Trophoblast cell (in vitro differentiated cells and primary cell): ENCODE results near the gene DPP8.
A peak's percentile ranks its signal among the peaks of the same experiment; 100 is the strongest.
"Not testable (repeated sequence)": the region's sequence is repeated elsewhere in the genome, so short reads cannot be mapped to it uniquely, and the experiment has no call there.

ENCODE experiments used
- DNase-seq, 2 donors: peaks; one replicate each; pipeline ENCODE4 v3.0.0-alpha.2; 2016
- H2AFZ ChIP-seq: 2 replicates; pipeline ENCODE4 v1.6.1; 2013; ENCODE audit warnings: low read length, moderate library complexity, mild to moderate bottlenecking; ENCODE audit not compliant: insufficient read depth, poor library complexity
- H2AK5ac ChIP-seq: 2 replicates; pipeline ENCODE4 v1.6.1; 2013; ENCODE audit warnings: mild to moderate bottlenecking, low read length
- H2BK120ac ChIP-seq: 2 replicates; pipeline ENCODE4 v1.6.1; 2013; ENCODE audit warnings: low read length, mild to moderate bottlenecking, moderate library complexity; ENCODE audit not compliant: insufficient read depth, poor library complexity
- H2BK12ac ChIP-seq: 2 replicates; pipeline ENCODE4 v1.6.1; 2013; ENCODE audit warnings: mild to moderate bottlenecking, low read length, moderate library complexity
- H2BK5ac ChIP-seq: 2 replicates; pipeline ENCODE4 v1.6.1; 2013; ENCODE audit warnings: low read length, low read depth, moderate library complexity, mild to moderate bottlenecking; ENCODE audit not compliant: poor library complexity
- H3K14ac ChIP-seq: 2 replicates; pipeline ENCODE4 v1.6.1; 2013; ENCODE audit warnings: mild to moderate bottlenecking, low read length
- H3K18ac ChIP-seq: 2 replicates; pipeline ENCODE4 v1.6.1; 2013; ENCODE audit warnings: mild to moderate bottlenecking, low read length
- H3K23ac ChIP-seq: 2 replicates; pipeline ENCODE4 v1.6.1; 2013; ENCODE audit warnings: low read length
- H3K27ac ChIP-seq: 2 replicates; pipeline ENCODE4 v1.5.1; 2013; ENCODE audit warnings: low read depth, mild to moderate bottlenecking, inconsistent platforms, low read length, moderate library complexity
- H3K27me3 ChIP-seq: 2 replicates; pipeline ENCODE4 v1.6.1; 2013; ENCODE audit warnings: inconsistent platforms, mild to moderate bottlenecking, low read length, moderate library complexity; ENCODE audit not compliant: insufficient read depth
- H3K36me3 ChIP-seq, 2 experiments: 1 replicate in 1 of 2; 2 replicates in 1 of 2; pipeline ENCODE4 v1.6.1; 2013; ENCODE audit warnings: low read length in 2 of 2, mild to moderate bottlenecking in 2 of 2, moderate library complexity in 1 of 2; ENCODE audit not compliant: insufficient read depth in 2 of 2, control insufficient read depth in 1 of 2
- H3K4ac ChIP-seq: 2 replicates; pipeline ENCODE4 v1.6.1; 2013; ENCODE audit warnings: low read depth, mild to moderate bottlenecking, low read length, moderate library complexity
- H3K4me1 ChIP-seq, 2 experiments: 1 replicate in 1 of 2; 2 replicates in 1 of 2; pipeline ENCODE4 v1.6.1; 2013; ENCODE audit warnings: low read length in 2 of 2, mild to moderate bottlenecking in 2 of 2, moderate library complexity in 1 of 2; ENCODE audit not compliant: insufficient read depth in 2 of 2, control insufficient read depth in 1 of 2
- H3K4me2 ChIP-seq: 2 replicates; pipeline ENCODE4 v1.6.1; 2013; ENCODE audit warnings: inconsistent platforms, mild to moderate bottlenecking, low read length, moderate library complexity
- H3K4me3 ChIP-seq: 2 replicates; pipeline ENCODE4 v1.5.1; 2013; ENCODE audit warnings: mild to moderate bottlenecking, low read depth, low read length, inconsistent platforms
- H3K79me1 ChIP-seq: one replicate; pipeline ENCODE4 v1.6.1; 2013; ENCODE audit warnings: low read length
- H3K79me2 ChIP-seq: 2 replicates; pipeline ENCODE4 v1.6.1; 2013; ENCODE audit warnings: low read length, mild to moderate bottlenecking; ENCODE audit not compliant: control insufficient read depth, insufficient read depth, poor library complexity
- H3K9ac ChIP-seq: 2 replicates; pipeline ENCODE4 v1.6.1; 2013; ENCODE audit warnings: mild to moderate bottlenecking, low read length
- H3K9me3 ChIP-seq: 2 replicates; pipeline ENCODE4 v1.6.1; 2013; ENCODE audit warnings: low read depth, mild to moderate bottlenecking, control low read depth, inconsistent platforms, low read length; ENCODE audit not compliant: insufficient read depth
- H4K12ac ChIP-seq: 2 replicates; pipeline ENCODE4 v1.6.1; 2013; ENCODE audit warnings: low read depth, mild to moderate bottlenecking, low read length, moderate library complexity
- H4K8ac ChIP-seq: 2 replicates; pipeline ENCODE4 v1.6.1; 2013; ENCODE audit warnings: low read depth, mild to moderate bottlenecking, low read length, moderate library complexity
- H4K91ac ChIP-seq: one replicate; pipeline ENCODE4 v1.6.1; 2013; ENCODE audit warnings: low read depth, mild to moderate bottlenecking, low read length, moderate library complexity
- WGBS: extraction: QIAGEN DNeasy Blood & Tissue Kit; methylation state at CpG from one replicate; pipeline ENCODE4 v1.1.7; 2013; ENCODE audit warnings: missing lambda C conversion rate; ENCODE audit not compliant: insufficient read length, insufficient coverage; ENCODE audit errors: extremely low coverage; 5-methylcytosine and 5-hydroxymethylcytosine counted together

Gene DPP8

GRCh38 chr15:65400760-65401610, 116.5 kb downstream of the DPP8 start:
- no peaks in the 10 kb centered on the region for H3K79me1 ChIP-seq
- peak; percentile 41 to 78 for DNase-seq

GRCh38 chr15:65399997-65400396, 117.5 kb downstream of the DPP8 start:
- Histone ChIP-seq H3K79me1 (no peaks in the 10 kb centered on the region), H3K14ac (no peak overlapping the region), H3K79me2 (no peaks in the 10 kb centered on the region), H3K27ac (no peak overlapping the region), H2BK5ac (no peak overlapping the region), H3K27me3 (peaks cover 22% of the 10 kb centered on the region), H4K12ac (no peak overlapping the region), H2BK120ac (no peak overlapping the region), H3K9me3 (peaks cover 4% of the 10 kb centered on the region), H3K4me1 (peaks cover 9% of the 10 kb centered on the region in 2 experiments), H3K36me3 (no peaks in the 10 kb centered on the region), H3K9ac (no peak overlapping the region), H3K23ac (no peak overlapping the region), H4K91ac (no peak overlapping the region), H3K4ac (no peak overlapping the region), H2AFZ (no peak overlapping the region), H4K8ac (no peak overlapping the region), H2BK12ac (no peak overlapping the region), H3K4me2 (no peak overlapping the region), H3K18ac (no peak overlapping the region), H3K4me3 (no peak overlapping the region), H2AK5ac (no peak overlapping the region)
- WGBS = no CpG with 5 or more reads among the region's 2 CpGs
- DNase-seq = no peak

More at GRCh38 chr15:65400760-65401610, 116.5 kb downstream of the DPP8 start:
- Histone ChIP-seq H4K91ac (peak overlapping the region; percentile 33), H2BK120ac (no peak overlapping the region), H3K27me3 (peaks cover 13% of the 10 kb centered on the region), H3K14ac (no peak overlapping the region), H3K27ac (no peak overlapping the region), H3K9me3 (peaks cover 1% of the 10 kb centered on the region), H3K4me1 (peaks cover 5% of the 10 kb centered on the region in 2 experiments), H2BK5ac (no peak overlapping the region), H3K79me2 (no peaks in the 10 kb centered on the region), H2AK5ac (no peak overlapping the region), H4K8ac (peak overlapping the region; percentile 25), H3K4me3 (no peak overlapping the region), H2AFZ (peak overlapping the region; percentile 30), H3K36me3 (no peaks in the 10 kb centered on the region), H4K12ac (peak overlapping the region; percentile 26), H3K9ac (no peak overlapping the region), H3K4me2 (peak overlapping the region; percentile 41), H3K23ac (no peak overlapping the region), H3K18ac (no peak overlapping the region), H2BK12ac (peak overlapping the region; percentile 38), H3K4ac (no peak overlapping the region)
- WGBS = no CpG with 5 or more reads among the region's 11 CpGs

DNA sequence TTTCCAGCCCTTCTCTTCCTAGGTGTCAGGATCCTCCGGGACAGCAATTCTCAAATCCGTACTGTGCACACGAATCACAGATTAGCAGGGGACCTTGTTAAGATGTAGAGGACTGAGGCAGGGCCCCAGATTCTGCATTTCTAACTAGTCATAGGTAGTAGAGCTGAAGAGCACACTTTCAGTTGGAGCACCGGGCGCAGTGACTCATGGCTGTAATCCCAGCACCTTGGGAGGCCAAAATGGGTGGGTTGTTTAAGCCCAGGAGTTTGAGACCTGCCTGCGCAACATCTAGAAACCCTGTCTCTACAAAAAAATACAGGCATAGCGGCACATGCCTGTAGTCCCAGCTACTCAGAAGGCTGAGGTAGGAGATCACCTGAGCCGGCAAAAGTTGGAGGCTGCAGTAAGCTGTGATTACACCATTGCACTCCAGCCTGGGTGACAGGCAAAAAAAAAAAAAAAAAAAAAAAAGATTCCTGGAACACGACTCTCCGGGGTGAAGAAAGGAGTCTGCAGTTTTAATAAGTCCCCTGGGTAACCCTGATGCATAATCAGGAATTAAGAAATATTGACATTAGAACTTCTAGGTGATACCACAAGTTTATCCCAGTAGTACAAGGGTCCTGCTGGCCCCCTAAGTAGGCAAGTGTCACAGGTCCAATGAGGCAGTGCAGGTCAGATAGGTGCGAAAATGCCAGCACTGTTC, 118.3 kb downstream of the DPP8 start:
- Histone ChIP-seq H3K4me3 (no peak overlapping the region), H3K4ac (no peak overlapping the region), H3K27me3 (peaks cover 27% of the 10 kb centered on the region), H4K91ac (no peak overlapping the region), H2BK12ac (no peak overlapping the region), H2BK120ac (no peak overlapping the region), H3K9me3 (peaks cover 6% of the 10 kb centered on the region), H3K79me2 (no peaks in the 10 kb centered on the region), H3K14ac (no peak overlapping the region), H3K23ac (no peak overlapping the region), H4K12ac (no peak overlapping the region), H2BK5ac (no peak overlapping the region), H2AFZ (no peak overlapping the region), H3K36me3 (no peaks in the 10 kb centered on the region), H3K27ac (no peak overlapping the region), H3K79me1 (no peaks in the 10 kb centered on the region), H3K4me2 (no peak overlapping the region), H3K9ac (no peak overlapping the region), H3K4me1 (peaks cover 9% of the 10 kb centered on the region in 2 experiments), H3K18ac (no peak overlapping the region), H4K8ac (no peak overlapping the region), H2AK5ac (no peak overlapping the region)
- DNase-seq = no peak
- no CpG with 5 or more reads among the region's 11 CpGs for WGBS

DNA sequence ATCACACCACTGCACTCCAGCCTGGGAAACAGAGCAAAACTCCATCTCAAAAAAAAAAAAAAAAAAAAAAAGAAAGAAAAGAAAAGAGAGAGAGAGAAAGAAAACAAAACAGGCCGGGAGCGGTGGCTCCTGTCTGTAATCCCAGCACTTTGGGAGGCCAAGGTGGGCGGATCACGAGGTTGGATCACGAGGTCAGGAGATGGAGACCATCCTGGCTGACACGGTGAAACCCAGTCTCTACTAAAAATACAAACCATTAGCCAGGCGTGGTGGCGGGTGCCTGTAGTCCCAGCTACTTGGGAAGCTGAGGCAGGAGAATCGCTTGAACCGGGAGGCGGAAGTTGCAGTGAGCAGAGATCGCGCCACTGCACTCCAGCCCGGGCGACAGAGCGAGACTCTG, 119.0 kb downstream of the DPP8 start:
- H3K9ac ChIP-seq, H3K4ac ChIP-seq, H4K8ac ChIP-seq, H2AFZ ChIP-seq, H3K14ac ChIP-seq, H3K36me3 ChIP-seq, H3K4me1 ChIP-seq, H4K12ac ChIP-seq, H3K4me2 ChIP-seq, H2BK120ac ChIP-seq, DNase-seq, H2BK12ac ChIP-seq, H3K9me3 ChIP-seq, H3K23ac ChIP-seq, H3K79me2 ChIP-seq, H3K4me3 ChIP-seq, H3K18ac ChIP-seq, H3K27ac ChIP-seq, H4K91ac ChIP-seq, H2AK5ac ChIP-seq, H3K79me1 ChIP-seq, H2BK5ac ChIP-seq: not testable (repeated sequence)
- H3K27me3 ChIP-seq = peaks cover 27% of the 10 kb centered on the region
- no CpG with 5 or more reads among the region's 16 CpGs for WGBS
